ENCODE measurements around the gene DSTYK.

Gene DSTYK

DNA sequence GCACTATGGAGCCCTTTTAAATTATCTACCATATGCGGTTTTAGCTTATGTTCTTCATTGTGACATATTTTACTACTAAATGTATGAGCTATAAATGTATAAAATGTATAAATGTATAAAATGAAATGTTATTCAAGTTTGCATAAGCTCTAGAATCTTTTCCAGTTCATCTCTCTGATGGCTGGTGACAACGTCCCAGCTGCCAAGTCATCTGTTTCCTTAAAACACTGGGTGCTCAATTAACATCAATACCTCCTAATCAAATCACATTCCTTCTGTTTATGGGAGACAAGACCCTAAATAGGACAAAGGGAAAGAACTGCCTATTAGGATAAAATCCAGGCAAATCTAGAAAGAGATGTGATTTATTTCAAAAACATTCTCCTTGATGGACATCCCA lies 22.9 kb downstream of the DSTYK start:
- H3K27ac ChIP-seq: no peak overlapping the region
- H3K36me3 ChIP-seq: peaks cover 15% of the 10 kb centered on the region
- no peaks in the 10 kb centered on the region for H3K9me3 ChIP-seq
- no peak for TF ChIP-seq CTCF (IDR thresholded peaks at IDR 0.05)
- no peaks in the 10 kb centered on the region for H3K27me3 ChIP-seq
- no peak overlapping the region for H3K4me3 ChIP-seq (ENCODE audit: low read depth in 1 of 2, low read length in 1 of 2)
- H3K4me1 ChIP-seq (ENCODE audit: control insufficient read depth in 1 of 2, insufficient read depth in 1 of 2, low read depth in 1 of 2, low read length in 1 of 2): peaks cover 22 to 26% of the 10 kb centered on the region in 2 experiments

DNA sequence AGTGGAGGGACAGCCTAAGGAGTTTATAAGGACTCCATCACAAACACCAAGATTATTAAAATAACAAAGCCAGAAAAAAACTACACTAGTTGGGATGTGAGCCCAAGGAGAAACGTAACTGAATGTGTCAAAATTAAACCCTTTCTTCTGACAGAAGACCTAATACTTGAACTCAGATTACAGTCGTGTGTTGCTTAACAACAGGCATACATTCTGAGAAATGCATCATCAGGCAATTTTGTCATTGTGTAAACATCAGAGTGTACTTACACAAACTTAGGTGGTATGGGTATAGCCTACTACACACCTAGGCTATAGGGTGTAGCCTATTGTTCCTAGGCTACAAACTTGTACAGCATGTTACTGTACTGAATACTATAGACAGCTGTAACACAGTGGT lies 23.4 kb downstream of the DSTYK start:
- no peaks in the 10 kb centered on the region for H3K9me3 ChIP-seq
- H3K36me3 ChIP-seq: peaks cover 15% of the 10 kb centered on the region
- no peak for TF ChIP-seq CTCF (IDR thresholded peaks at IDR 0.05)
- no peak overlapping the region for H3K4me3 ChIP-seq (ENCODE audit: low read depth in 1 of 2, low read length in 1 of 2)
- H3K27me3 ChIP-seq: no peaks in the 10 kb centered on the region
- H3K27ac ChIP-seq: no peak overlapping the region
- H3K4me1 ChIP-seq (ENCODE audit: control insufficient read depth in 1 of 2, insufficient read depth in 1 of 2, low read depth in 1 of 2, low read length in 1 of 2): peaks cover 22 to 31% of the 10 kb centered on the region in 2 experiments

- Histone ChIP-seq H3K36me3 (peaks cover 15% of the 10 kb centered on the region), H3K27me3 (no peaks in the 10 kb centered on the region), H3K4me1 (ENCODE audit: control insufficient read depth in 1 of 2, insufficient read depth in 1 of 2, low read depth in 1 of 2, low read length in 1 of 2) (peaks cover 22 to 31% of the 10 kb centered on the region in 2 experiments), H3K4me3 (ENCODE audit: low read depth in 1 of 2, low read length in 1 of 2) (no peak overlapping the region), H3K27ac (peak overlapping the region; percentile 38), H3K9me3 (no peaks in the 10 kb centered on the region)
- TF ChIP-seq CTCF (IDR thresholded peaks at IDR 0.05): no peak
These were observed 24.1 kb downstream of the DSTYK start for GRCh38 chr1:205187420-205187819.

GRCh38 chr1:205186191-205186590 lies 25.3 kb downstream of the DSTYK start:
- TF ChIP-seq CTCF (IDR thresholded peaks at IDR 0.05): no peak
- Histone ChIP-seq H3K4me3 (ENCODE audit: low read depth in 1 of 2, low read length in 1 of 2) (no peak overlapping the region), H3K4me1 (ENCODE audit: control insufficient read depth in 1 of 2, insufficient read depth in 1 of 2, low read depth in 1 of 2, low read length in 1 of 2) (peaks cover 22 to 31% of the 10 kb centered on the region in 2 experiments)

GRCh38 chr1:205183676-205184335 lies 27.7 kb downstream of the DSTYK start:
- H3K4me1 ChIP-seq (ENCODE audit: control insufficient read depth in 1 of 2, insufficient read depth in 1 of 2, low read depth in 1 of 2, low read length in 1 of 2): peaks cover 22 to 31% of the 10 kb centered on the region in 2 experiments
- no peak for TF ChIP-seq CTCF (IDR thresholded peaks at IDR 0.05)
- peak overlapping the region; percentile 55 for H3K27ac ChIP-seq
- H3K4me3 ChIP-seq (ENCODE audit: low read depth in 1 of 2, low read length in 1 of 2): no peak overlapping the region
- peaks cover 40% of the 10 kb centered on the region for H3K36me3 ChIP-seq
- no peaks in the 10 kb centered on the region for H3K9me3 ChIP-seq
- no peaks in the 10 kb centered on the region for H3K27me3 ChIP-seq

More at GRCh38 chr1:205186191-205186590, 25.3 kb downstream of the DSTYK start:
- Histone ChIP-seq H3K36me3 (peaks cover 24% of the 10 kb centered on the region), H3K9me3 (no peaks in the 10 kb centered on the region), H3K27me3 (no peaks in the 10 kb centered on the region), H3K27ac (no peak overlapping the region)

All from neutrophil (primary cell).